GM10266 (cell line): ENCODE results near the gene VASN.

Experiments
- DNase-seq: peaks from one replicate; pipeline ENCODE4 v3.0.0; 2012; ENCODE audit errors: extremely low spot score
- TF ChIP-seq, protein P1 (sequence below): IDR thresholded peaks from 2 replicates; pipeline ENCODE4 v1.5.1; 2012; ENCODE audit warnings: mild to moderate bottlenecking, low read depth; ENCODE audit not compliant: control insufficient read depth, insufficient read depth; ENCODE audit errors: missing control alignments

VASN gene

DNA sequence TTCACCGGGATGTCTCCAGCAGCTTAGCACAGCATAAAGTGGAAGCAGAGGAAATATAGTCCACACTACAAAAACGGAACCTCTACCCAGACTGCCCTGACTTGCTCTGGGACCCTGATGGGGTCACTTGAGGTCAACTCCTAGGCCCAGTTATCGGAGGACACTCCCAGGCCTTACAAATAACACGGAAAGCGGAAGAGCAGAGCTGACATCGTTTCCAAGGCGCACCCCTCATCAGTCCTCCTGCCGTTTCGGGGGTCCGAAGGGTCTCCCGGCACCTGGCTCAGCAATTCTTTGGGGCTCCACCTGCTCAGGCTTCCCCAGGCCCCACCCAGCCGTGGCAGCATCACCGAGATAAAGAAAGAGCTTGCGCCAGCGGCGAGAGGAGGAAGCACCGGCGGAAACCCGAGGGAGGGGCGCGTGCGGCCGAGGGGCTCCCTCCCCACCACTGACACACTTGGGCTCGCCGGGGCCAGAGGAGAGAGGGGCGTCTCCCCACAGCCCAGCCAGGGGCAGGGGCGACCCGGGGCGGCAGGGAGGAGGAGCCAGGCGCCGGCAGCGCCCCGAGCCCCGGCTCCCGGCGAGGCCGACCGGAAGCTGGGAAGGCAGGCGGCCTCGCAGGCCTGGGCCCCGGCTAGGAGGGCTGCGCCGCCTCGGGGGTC, 44.0 kb downstream of the VASN start:
- no peak for DNase-seq
- TF ChIP-seq, protein P1, sequence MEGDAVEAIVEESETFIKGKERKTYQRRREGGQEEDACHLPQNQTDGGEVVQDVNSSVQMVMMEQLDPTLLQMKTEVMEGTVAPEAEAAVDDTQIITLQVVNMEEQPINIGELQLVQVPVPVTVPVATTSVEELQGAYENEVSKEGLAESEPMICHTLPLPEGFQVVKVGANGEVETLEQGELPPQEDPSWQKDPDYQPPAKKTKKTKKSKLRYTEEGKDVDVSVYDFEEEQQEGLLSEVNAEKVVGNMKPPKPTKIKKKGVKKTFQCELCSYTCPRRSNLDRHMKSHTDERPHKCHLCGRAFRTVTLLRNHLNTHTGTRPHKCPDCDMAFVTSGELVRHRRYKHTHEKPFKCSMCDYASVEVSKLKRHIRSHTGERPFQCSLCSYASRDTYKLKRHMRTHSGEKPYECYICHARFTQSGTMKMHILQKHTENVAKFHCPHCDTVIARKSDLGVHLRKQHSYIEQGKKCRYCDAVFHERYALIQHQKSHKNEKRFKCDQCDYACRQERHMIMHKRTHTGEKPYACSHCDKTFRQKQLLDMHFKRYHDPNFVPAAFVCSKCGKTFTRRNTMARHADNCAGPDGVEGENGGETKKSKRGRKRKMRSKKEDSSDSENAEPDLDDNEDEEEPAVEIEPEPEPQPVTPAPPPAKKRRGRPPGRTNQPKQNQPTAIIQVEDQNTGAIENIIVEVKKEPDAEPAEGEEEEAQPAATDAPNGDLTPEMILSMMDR, result no peak

DNA sequence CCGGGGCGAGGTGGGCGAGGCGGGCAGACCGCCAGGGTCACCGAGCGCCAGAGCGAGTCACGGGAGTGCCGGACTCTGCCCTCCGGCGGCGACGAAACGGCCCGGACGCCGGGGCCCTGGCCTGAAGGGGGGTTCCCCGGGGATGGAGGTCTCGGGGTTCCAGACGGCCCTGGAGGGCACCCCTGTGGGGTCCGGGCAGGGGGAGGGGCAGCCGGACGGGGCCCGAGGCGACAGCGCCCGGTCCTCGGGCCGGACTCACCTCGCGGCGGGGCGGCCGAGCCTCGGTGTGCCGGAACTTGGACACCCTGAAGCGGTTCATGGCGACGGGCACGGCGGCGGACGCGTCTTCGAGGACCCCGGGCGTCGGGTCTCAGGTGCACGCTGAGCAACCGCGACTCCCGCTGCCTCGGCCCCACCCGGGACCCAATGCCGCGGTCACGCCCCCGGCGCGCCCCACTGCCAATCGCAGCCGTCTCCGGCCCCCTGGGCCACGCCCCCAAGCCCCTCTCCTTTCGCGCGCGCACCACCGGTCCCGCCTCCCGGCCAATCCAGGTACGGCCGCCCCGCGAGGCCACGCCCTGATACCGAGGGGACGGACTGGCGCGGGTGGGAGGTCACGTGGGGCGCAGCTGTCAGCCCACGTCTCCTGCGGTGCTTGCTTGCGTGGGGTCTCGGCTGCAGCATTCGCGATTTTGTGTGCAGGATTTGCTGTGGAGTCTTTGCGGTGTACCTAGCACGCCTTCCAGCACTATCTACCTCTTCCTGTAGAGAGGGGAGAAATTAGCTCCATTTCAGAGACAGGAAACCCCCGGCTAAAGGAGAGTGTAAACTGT, 44.8 kb downstream of the VASN start, which contains the start of gene CORO7:
Gene CORO7, minus strand, starts transcription at position 397 of the 833 bp plus-strand sequence. Its CDS starts 78 bp downstream, at position 319.
- DNase-seq, result peak; percentile 97
- TF ChIP-seq, protein P1, result no peak

DNA sequence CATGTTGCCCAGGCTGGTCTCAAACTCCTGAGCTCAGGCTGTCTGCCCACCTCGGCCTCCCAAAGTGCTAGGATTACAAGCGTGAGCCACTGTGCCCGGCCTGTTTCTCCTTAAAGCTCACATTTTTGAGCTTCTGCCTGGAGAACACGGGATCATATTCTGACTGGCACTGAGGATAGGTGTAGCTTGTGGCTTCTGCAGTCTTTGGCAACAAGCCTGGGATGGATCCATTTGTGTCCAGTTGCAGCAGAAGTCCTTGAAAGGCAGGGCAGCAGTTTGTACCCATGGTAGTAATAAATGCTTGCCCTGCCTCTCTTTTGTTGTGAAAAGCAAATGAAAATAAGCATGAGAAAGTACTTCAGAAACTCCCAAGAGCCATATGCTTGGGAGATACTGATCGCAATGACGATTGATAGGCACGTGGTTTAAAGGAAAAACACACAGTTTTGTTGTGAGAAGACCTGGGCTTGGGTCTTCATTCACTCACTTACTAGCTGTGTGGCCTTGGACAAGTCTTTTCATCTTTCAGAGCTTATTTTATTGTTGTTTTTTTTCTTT, 47.8 kb downstream of the VASN start:
- DNase-seq, result no peak
- TF ChIP-seq, protein P1, result no peak

DNA sequence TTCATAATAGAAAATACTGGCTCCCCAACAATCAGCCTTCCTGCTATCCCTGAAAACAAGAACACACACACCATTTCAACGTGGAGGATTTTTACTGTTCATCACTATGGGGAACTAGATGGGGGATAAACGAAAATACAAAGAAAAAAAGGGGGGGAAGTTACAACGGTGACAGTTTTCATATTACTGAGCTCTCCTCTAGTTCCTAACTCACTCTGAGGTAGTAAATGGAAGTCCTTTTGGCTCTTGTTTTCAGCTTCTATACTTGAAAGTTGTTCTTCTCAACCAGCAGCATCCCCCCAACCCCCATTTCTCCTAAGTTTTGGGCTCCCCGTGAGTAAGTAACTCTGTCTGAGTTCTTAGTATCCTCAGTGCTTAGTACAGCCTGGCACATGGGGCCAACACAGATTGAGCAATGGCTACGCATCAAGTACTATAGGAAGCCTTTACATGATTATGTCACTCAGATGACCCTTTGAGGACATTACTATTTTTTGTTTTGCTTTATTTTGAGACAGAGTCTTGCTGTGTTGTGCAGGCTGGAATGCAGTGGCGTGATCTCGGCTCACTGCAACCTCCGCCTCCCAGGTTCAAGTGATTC, 49.0 kb downstream of the VASN start:
- DNase-seq, result no peak
- TF ChIP-seq, protein P1, result no peak

DNA sequence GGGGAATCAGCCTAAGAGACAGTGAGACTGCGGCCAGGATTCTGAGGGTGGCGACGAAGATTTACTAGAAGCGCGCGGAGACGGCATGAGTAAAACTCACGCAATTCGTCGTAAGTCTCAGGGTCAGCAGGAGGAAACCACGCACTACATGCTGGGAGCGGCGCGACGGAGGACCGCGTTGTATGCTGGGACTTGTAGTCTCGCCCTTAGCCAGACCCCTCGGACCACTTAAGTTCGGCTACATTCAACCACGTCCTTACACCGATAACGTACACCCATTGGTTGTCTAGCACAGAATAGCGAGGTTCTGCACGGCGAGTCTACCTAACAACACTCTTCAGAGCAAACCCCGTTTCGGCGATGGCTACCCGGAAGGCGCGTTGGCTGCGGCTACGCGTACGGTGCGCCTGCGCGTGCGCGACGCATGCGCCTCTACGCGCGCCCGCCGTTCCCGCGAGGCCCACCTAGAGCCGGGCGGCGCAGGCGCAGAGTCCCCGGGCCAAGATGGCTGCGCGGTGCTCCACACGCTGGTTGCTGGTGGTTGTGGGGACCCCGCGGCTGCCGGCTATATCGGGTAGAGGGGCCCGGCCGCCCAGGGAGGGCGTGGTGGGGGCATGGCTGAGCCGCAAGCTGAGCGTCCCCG, 53.9 kb downstream of the VASN start, which contains the start of gene DNAJA3:
Gene DNAJA3, plus strand, starts transcription at position 491 of the 643 bp plus-strand sequence. Its CDS starts 14 bp downstream, at position 505.
- TF ChIP-seq, protein P1, result no peak

DNA sequence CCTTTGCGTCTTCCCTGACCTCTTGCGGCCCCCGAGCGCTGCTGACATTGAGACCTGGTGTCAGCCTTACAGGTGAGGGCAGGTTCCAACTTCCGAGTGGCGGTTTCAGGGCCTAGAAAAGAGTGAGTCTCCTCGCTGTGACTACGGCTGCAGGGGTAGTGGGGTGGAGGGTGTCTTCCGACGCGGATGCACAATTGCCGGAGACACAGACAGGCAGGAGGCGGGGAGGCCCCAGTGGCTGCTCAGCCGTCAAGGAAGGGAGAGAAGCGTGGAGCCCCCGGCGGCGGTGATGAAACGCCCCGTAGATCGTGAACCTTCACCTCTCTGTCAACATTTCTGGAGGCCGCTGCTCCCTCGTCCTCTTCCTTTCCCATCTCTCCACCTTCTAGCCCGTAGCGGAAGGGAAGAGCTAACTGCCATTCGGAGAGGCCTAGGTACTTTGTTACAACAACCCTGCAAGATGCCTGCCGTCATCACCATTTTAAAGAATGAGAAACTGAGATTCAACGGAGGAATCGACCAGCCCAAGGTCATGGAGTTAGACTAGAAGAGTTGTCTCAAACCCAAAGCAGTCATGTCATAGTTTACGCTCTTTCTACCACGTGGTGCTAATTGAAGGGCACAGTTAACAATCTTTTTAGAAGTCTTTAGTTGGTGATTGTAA, 54.5 kb downstream of the VASN start:
- DNase-seq, result no peak

More for the DNA sequence above, 53.9 kb downstream of the VASN start, which contains the start of gene DNAJA3:
- peak; percentile 96 for DNase-seq

More for the DNA sequence above, 54.5 kb downstream of the VASN start:
- TF ChIP-seq, protein P1, result no peak
